Muscle of leg (tissue), 16 donors: ENCODE results near the gene ZNF354B. TPM values are rescaled to one million over a fixed set of nuclear protein-coding genes. Genes with fewer than 3 reads are reported as not detected.
A peak's percentile ranks its signal among the peaks of the same experiment; 100 is the strongest.

ENCODE experiments used
- DNase-seq: peaks from one replicate; pipeline ENCODE4 v3.0.0; 2013
- H3K27ac ChIP-seq: one replicate; pipeline ENCODE4 v1.5.1; 2013; ENCODE audit warnings: mild to moderate bottlenecking, low read length, control low read depth
- H3K27me3 ChIP-seq: one replicate; pipeline ENCODE4 v1.6.1; 2013; ENCODE audit warnings: low read length; ENCODE audit not compliant: control insufficient read depth, insufficient read depth
- H3K36me3 ChIP-seq: one replicate; pipeline ENCODE4 v1.6.1; 2013; ENCODE audit warnings: low read length; ENCODE audit not compliant: control insufficient read depth, insufficient read depth
- H3K4me1 ChIP-seq: one replicate; pipeline ENCODE4 v1.6.1; 2013; ENCODE audit warnings: low read length; ENCODE audit not compliant: control insufficient read depth, insufficient read depth
- H3K4me3 ChIP-seq: one replicate; pipeline ENCODE4 v1.5.1; 2013; ENCODE audit warnings: low read length, control low read depth
- H3K9me3 ChIP-seq: replicated peaks from 2 replicates; pipeline ENCODE4 v1.6.1; 2013; ENCODE audit warnings: low read depth, low read length; ENCODE audit not compliant: control insufficient read depth
- WGBS: methylation state at CpG from one replicate; pipeline ENCODE4 v1.1.5; 2013; ENCODE audit warnings: missing lambda C conversion rate; ENCODE audit not compliant: insufficient coverage; 5-methylcytosine and 5-hydroxymethylcytosine counted together
- long read RNA-seq, 11 donors: transcript quantifications; one replicate each; lab custom pipeline, GENCODE V29; 2026
- polyA plus RNA-seq, 8 donors: library from polyadenylated mRNA; unstranded; fragments of 120-200 nt; gene quantifications; one replicate each; pipeline versions ENCODE4 v1.2.1 to v1.2.3, GENCODE V29; 2013; ENCODE audit warnings: inconsistent platforms in 1 of 8, low replicate concordance in 1 of 8; ENCODE audit not compliant: insufficient read length in 8 of 8, insufficient read depth in 1 of 8
- total RNA-seq: library from RNA; stranded (reverse); fragments of 120-200 nt; gene quantifications from one replicate; pipeline ENCODE4 v1.2.4, GENCODE V29; 2013

The ZNF354B gene
- total RNA-seq (13.3 TPM), polyA plus RNA-seq (10 to 100 TPM; 10.8 to 16.2 (median 13.1) TPM)
- long read RNA-seq, donor 1: 0 reads
- long read RNA-seq, donor 2: 0 reads
- long read RNA-seq, donor 3, partial matches to known transcripts: 5 of 6 reads
- long read RNA-seq, donor 3, other reads (novel, unspliced or antisense): 0 of 6 reads
- long read RNA-seq, donor 4, partial matches to known transcripts: 0 of 1 reads
- long read RNA-seq, donor 4, other reads (novel, unspliced or antisense): 0 of 1 reads
- long read RNA-seq, donor 5, partial matches to known transcripts: 0 of 4 reads
- long read RNA-seq, donor 5, other reads (novel, unspliced or antisense): 0 of 4 reads
- long read RNA-seq, donor 6, transcript ZNF354B-201 (5 exons, 2,802 nt): major isoform, 5 of 8 reads
- long read RNA-seq, donor 6, partial matches to known transcripts: 0 of 8 reads
- long read RNA-seq, donor 6, other reads (novel, unspliced or antisense): 0 of 8 reads
- long read RNA-seq, donor 7, partial matches to known transcripts: 0 of 5 reads
- long read RNA-seq, donor 7, other reads (novel, unspliced or antisense): 0 of 5 reads
- long read RNA-seq, donor 8, partial matches to known transcripts: 0 of 4 reads
- long read RNA-seq, donor 8, other reads (novel, unspliced or antisense): 0 of 4 reads
- long read RNA-seq, donor 9, partial matches to known transcripts: 0 of 5 reads
- long read RNA-seq, donor 9, other reads (novel, unspliced or antisense): 0 of 5 reads
- long read RNA-seq, donor 10, partial matches to known transcripts: 0 of 4 reads
- long read RNA-seq, donor 10, other reads (novel, unspliced or antisense): 0 of 4 reads
- long read RNA-seq, donor 11, partial matches to known transcripts: 0 of 1 reads
- long read RNA-seq, donor 11, other reads (novel, unspliced or antisense): 0 of 1 reads

DNA sequence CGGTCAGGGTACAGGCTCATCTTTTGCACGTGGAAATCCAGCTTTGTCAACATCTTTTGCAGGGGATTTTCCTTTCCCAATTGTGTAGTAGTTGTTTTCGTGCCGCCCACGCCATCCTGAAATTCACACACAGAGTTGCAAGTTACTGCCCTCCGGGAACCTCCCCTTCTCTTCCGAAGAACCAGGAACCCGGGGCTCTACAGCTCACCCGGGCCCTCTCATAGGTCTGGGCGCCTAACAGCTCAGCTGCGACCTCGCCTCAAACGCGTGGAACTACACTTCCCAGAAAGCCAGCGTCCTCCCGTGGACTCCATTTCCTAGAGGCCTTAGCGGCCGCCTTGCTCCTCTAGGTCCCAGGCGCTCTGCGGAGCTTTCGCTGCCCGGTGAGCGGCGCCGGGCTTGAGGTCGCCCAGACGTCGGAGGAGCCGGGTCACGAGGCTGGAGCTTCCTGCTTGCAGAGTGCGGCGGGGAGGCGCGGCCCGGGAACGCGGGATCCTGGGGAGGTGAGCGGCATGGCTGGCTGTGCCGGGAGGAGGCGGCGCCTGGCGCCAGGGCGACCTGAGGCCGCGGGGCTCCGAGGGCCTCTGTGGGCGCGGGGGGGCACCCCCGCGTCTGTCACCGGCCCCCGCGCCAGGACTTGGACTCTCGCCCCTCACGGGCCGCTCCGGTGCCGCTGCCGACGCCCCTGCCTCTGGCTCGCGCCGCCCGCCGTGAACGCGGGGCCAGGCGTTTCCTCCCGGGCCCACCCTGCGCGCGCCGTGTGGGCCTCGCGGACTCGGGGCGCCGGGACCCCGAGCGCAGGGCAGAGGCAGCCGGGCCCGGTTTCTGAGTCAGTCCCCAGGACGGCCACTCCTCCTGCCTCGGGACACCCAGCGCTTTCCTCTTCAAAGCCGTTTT is at the start of gene ZNF354B:
ZNF354B (plus strand) TSS at position 329 of the 897 bp plus-strand sequence. CDS start 1,095 bp downstream, outside the sequence.
- no peaks in the 10 kb centered on the region for H3K9me3 ChIP-seq
- no peaks in the 10 kb centered on the region for H3K27me3 ChIP-seq
- DNase-seq: peak; percentile 97
- peaks cover 13% of the 10 kb centered on the region for H3K36me3 ChIP-seq
- peak within 1 kb of the TSS; percentile 61 for H3K4me3 ChIP-seq
- H3K4me1 ChIP-seq: peaks cover 5% of the 10 kb centered on the region
- WGBS: under 1% methylated on average over 74 of the region's 86 CpGs
- H3K27ac ChIP-seq: peak within 1 kb of the TSS; percentile 51

DNA sequence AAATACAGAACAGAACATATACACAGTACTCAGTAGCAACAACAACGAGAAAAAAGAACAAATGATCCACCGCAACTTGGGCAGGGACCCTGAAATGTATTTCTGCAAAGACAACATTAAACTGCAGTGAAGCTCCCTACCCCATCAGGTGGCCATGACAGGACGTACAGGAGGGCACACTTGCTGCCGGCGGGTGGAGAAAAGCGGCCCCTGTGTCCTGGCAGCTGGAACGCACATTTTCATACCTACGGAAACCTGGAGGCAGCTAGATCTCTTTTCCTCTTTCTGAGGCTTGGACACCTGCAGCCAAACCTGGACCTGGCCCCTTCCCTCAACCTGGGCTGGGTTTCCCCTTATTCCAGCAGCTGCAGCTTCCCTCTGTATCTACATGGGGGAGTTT is 42.2 kb upstream of the ZNF354B start:
- H3K9me3 ChIP-seq: no peaks in the 10 kb centered on the region
- H3K4me1 ChIP-seq: no peaks in the 10 kb centered on the region
- no peak overlapping the region for H3K4me3 ChIP-seq
- H3K27ac ChIP-seq: no peak overlapping the region
- no peaks in the 10 kb centered on the region for H3K27me3 ChIP-seq
- DNase-seq: no peak
- no peaks in the 10 kb centered on the region for H3K36me3 ChIP-seq
- 83% methylated on average over 7 of the region's 8 CpGs for WGBS

DNA sequence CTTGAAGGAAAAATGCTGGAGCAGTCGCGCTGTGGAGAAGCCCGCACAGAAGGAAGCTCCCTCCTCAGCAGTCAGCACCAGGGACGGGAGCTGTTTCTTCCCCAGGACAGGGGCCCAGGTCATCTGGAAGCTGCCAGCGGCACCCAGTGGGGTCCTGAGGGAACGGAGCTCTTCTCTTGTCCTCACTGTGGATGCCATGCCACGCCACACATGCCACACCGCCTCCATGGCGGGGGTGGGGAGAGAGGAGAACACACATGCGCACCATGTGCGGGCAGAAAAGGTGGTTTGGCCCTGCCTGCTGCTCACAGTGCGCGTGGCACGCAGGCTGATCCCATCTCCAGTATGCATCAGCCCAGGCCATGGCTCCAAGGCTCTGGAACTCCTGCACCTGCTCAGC is 41.7 kb upstream of the ZNF354B start:
- WGBS: 84% methylated on average over 13 of the region's 14 CpGs
- Histone ChIP-seq H3K4me3 (no peak overlapping the region), H3K36me3 (no peaks in the 10 kb centered on the region), H3K9me3 (no peaks in the 10 kb centered on the region), H3K4me1 (no peaks in the 10 kb centered on the region), H3K27ac (no peak overlapping the region), H3K27me3 (no peaks in the 10 kb centered on the region)
- no peak for DNase-seq

DNA sequence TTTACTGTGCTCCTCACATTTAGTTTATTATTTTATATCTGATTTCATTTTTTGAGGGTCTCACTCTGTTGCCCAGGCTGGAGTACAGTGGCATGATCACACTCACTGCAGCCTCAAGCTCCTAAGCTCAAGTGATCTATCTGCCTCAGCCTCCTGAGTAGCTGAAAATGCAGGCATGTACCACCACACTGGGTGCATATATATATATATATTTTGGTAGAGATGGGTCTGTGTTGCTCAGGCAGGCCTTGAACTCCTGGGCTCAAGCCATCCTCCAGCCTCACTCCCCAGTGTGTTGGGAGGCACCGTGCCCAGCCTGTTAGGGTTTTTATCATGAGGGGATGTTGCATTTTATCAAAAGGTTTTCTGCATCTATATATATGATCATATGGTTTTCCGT is 39.8 kb upstream of the ZNF354B start:
- no peaks in the 10 kb centered on the region for H3K4me1 ChIP-seq
- WGBS: no CpG with 5 or more reads among the region's 2 CpGs
- no peak for DNase-seq
- no peaks in the 10 kb centered on the region for H3K27me3 ChIP-seq
- no peak overlapping the region for H3K27ac ChIP-seq
- H3K36me3 ChIP-seq: no peaks in the 10 kb centered on the region
- H3K9me3 ChIP-seq: no peaks in the 10 kb centered on the region
- H3K4me3 ChIP-seq: no peak overlapping the region

DNA sequence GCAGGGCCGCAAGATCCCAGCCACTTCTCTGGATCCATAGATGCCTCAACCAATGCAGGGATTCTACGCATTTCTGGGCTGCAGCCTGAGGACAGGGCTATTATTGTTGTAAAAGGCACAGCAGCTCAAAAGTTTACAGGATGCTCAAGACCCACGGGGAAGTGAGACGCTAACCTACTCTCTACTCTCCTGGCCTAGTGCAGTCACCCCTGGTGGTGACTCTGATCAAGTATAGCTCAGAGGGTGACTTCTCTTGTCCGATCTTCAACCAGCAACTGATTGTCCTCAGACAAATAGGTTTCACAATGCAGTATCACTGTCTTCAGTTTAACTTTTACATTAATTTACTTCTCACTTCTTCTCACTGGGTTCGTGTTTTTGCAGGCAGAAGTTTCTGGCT is 34.3 kb upstream of the ZNF354B start:
- no peak for DNase-seq
- Histone ChIP-seq H3K27ac (no peak overlapping the region), H3K4me1 (no peaks in the 10 kb centered on the region), H3K36me3 (no peaks in the 10 kb centered on the region), H3K4me3 (no peak overlapping the region), H3K27me3 (no peaks in the 10 kb centered on the region), H3K9me3 (no peaks in the 10 kb centered on the region)
- 83% methylated on average over 2 of the region's 6 CpGs for WGBS

DNA sequence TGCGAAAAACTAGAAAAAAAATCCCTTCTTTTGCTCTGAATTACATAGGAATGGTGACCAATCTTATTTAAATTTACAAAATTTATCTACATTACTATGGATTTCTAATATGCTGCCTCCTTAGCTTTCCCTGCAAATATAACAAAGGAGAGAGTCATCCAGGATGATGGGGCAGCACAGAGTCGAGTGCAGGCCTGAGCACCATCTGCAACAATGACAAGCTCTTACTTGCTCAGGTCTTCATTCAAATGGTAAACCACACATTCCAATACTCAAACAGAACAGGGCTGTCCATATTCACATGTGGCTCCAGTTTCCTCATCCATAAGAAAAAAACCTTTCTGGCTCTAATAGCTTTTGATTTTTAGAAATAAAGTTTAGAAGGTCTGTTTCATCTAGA is 33.5 kb upstream of the ZNF354B start:
- H3K36me3 ChIP-seq: no peaks in the 10 kb centered on the region
- WGBS: no CpG with 5 or more reads among the region's 2 CpGs
- no peak overlapping the region for H3K4me3 ChIP-seq
- no peak overlapping the region for H3K27ac ChIP-seq
- H3K9me3 ChIP-seq: no peaks in the 10 kb centered on the region
- no peaks in the 10 kb centered on the region for H3K4me1 ChIP-seq
- no peaks in the 10 kb centered on the region for H3K27me3 ChIP-seq
- DNase-seq: no peak

DNA sequence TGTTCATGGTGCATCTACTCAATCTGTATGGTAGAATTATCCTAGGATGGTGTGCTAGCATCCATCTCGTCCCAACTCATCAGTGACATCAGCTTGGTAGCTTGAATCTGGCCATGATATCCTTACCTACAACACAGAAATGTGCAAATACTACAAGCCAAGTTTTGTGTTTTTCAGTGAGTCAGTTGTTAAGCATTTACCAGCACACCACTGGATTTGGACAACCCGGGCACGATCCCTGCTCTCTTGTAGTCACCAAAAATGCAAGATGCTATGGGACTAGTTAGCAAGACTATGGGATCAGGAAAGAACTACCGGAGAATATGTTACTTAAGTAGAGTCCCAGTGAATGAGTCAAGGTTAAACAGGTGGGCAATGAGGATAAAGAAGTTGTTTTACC is 32.1 kb upstream of the ZNF354B start:
- H3K27ac ChIP-seq: no peak overlapping the region
- 62% methylated on average over 3 of the region's 4 CpGs for WGBS
- no peak overlapping the region for H3K4me3 ChIP-seq
- no peaks in the 10 kb centered on the region for H3K27me3 ChIP-seq
- DNase-seq: no peak
- H3K36me3 ChIP-seq: no peaks in the 10 kb centered on the region
- no peaks in the 10 kb centered on the region for H3K4me1 ChIP-seq
- H3K9me3 ChIP-seq: no peaks in the 10 kb centered on the region

DNA sequence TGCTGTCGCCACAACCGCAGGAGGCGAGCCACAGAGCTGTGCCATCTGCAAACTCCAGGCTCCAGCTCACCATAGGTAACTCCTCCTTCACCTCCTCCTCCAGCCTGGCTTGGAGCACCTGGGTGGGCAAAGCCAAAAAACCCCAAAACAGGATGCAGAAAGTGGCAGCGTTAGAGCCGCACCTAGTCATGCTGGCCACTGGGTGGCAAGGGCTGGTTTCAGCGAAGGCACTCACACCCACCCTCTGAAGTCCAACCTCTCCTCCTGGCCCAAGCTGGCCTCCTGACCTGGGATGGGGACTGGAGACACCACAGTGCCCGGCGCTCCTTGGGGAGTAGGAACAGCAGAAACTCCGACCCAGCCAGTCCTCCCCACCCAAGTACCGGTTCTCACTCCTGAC is 28.7 kb upstream of the ZNF354B start:
- Histone ChIP-seq H3K4me1 (no peaks in the 10 kb centered on the region), H3K36me3 (no peaks in the 10 kb centered on the region), H3K27ac (no peak overlapping the region), H3K4me3 (no peak overlapping the region), H3K27me3 (no peaks in the 10 kb centered on the region), H3K9me3 (no peaks in the 10 kb centered on the region)
- 91% methylated on average over 10 of the region's 10 CpGs for WGBS
- no peak for DNase-seq

DNA sequence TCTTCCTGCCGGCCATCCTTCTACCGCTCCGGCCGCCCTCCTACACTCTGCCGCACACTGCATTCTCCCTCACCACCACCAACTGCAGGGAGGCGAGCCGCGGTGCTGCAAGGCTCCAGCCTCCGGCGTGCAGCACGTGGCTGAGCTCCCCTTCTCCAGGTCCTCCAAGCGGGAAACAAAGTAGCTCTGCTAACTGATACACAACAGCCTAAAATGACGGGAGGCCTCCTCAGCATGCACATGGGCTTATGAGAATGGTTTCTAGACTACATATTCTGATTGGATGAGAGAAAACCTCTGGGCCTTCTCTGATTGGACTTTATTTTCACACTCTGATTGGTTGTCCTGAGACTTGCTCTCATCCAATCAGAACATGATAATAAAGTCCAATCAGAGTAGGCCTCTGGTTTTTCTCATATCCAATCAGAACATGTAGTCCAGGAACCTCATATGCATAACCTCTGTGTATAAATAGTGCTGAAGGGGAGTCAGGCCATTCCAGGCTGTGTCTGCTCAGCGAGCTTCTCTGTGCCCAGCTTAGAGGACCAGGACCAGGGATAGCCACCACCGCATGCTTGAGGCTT is 27.0 kb upstream of the ZNF354B start:
- Histone ChIP-seq H3K4me3 (no peak overlapping the region), H3K27me3 (no peaks in the 10 kb centered on the region), H3K27ac (no peak overlapping the region), H3K36me3 (no peaks in the 10 kb centered on the region), H3K9me3 (no peaks in the 10 kb centered on the region), H3K4me1 (no peaks in the 10 kb centered on the region)
- WGBS: 66% methylated on average over 10 of the region's 15 CpGs
- no peak for DNase-seq
